ENCODE measurements around the gene SLC13A4. TPM values are rescaled to one million over a fixed set of nuclear protein-coding genes. Genes with fewer than 3 reads are reported as not detected.
"Not testable (repeated sequence)": the region's sequence is repeated elsewhere in the genome, so short reads cannot be mapped to it uniquely, and the experiment has no call there.

SLC13A4 gene
- total and polyA plus RNA-seq, 8 donors: 0.31 to 1.7 (median 1.6) TPM; not detected in 5

- H3K27me3 ChIP-seq: no peaks in the 10 kb centered on the region
- no peak overlapping the region for H3K27ac ChIP-seq
- H3K9me3 ChIP-seq: no peaks in the 10 kb centered on the region
- WGBS, 5 donors: 89 to 97% (median 96%) methylated on average over 1 of the region's 1 CpG
- no peaks in the 10 kb centered on the region for H3K4me1 ChIP-seq
- no peak for TF ChIP-seq EP300 (IDR thresholded peaks at IDR 0.05)
- TF ChIP-seq POLR2A (IDR thresholded peaks at IDR 0.05): no peak
- no peak for TF ChIP-seq POLR2AphosphoS5 (IDR thresholded peaks at IDR 0.05)
- no peak for TF ChIP-seq CTCF (IDR thresholded peaks at IDR 0.05)
- intact Hi-C loops (cut with DNase I; ENCODE audit: low total_unique reads): loop anchor here (10.0 kb wide), 1 partner anchor 373 kb away; no protein-coding TSS in a partner anchor
- H3K4me3 ChIP-seq: no peak overlapping the region
- DNase-seq: no peak
- peaks cover 12 to 70% (median 67%) of the 10 kb centered on the region in 4 donors for H3K36me3 ChIP-seq
These were observed 80.2 kb downstream of the SLC13A4 start for GRCh38 chr7:135647755-135648154.

GRCh38 chr7:135645296-135645904 lies 82.6 kb downstream of the SLC13A4 start:
- WGBS, 5 donors: 33 to 42% (median 41%) methylated on average over 6 of the region's 6 CpGs
- intact Hi-C loops (cut with DNase I; ENCODE audit: low total_unique reads): loop anchor here (10.0 kb wide), 1 partner anchor 371 kb away; no protein-coding TSS in a partner anchor
- Histone ChIP-seq H3K4me1 (no peaks in the 10 kb centered on the region), H3K27me3 (no peaks in the 10 kb centered on the region), H3K27ac (no peak overlapping the region), H3K4me3 (no peak overlapping the region), H3K9me3 (no peaks in the 10 kb centered on the region), H3K36me3 (peaks cover 12 to 90% (median 88%) of the 10 kb centered on the region in 4 donors)
- no peak for TF ChIP-seq POLR2AphosphoS5 (IDR thresholded peaks at IDR 0.05)
- no peak for TF ChIP-seq POLR2A (IDR thresholded peaks at IDR 0.05)
- no peak for TF ChIP-seq EP300 (IDR thresholded peaks at IDR 0.05)
- TF ChIP-seq CTCF (IDR thresholded peaks at IDR 0.05): peak in 4 of 7 experiments; percentile 63 to 70 (median 67)
- DNase-seq: peak in 1 of 2 donors; percentile 61

- 64 to 82% (median 73%) methylated on average over 3 of the region's 3 CpGs for WGBS, 5 donors
- Histone ChIP-seq H3K4me1 (no peaks in the 10 kb centered on the region), H3K27ac (no peak overlapping the region), H3K36me3 (peaks cover 12 to 95% (median 91%) of the 10 kb centered on the region in 4 donors), H3K9me3 (no peaks in the 10 kb centered on the region), H3K4me3 (no peak overlapping the region), H3K27me3 (no peaks in the 10 kb centered on the region)
- intact Hi-C loops (cut with DNase I; ENCODE audit: low total_unique reads): loop anchor here (10.0 kb wide), 1 partner anchor 370 kb away; no protein-coding TSS in a partner anchor
- TF ChIP-seq POLR2AphosphoS5 (IDR thresholded peaks at IDR 0.05) (no peak), POLR2A (IDR thresholded peaks at IDR 0.05) (no peak), EP300 (IDR thresholded peaks at IDR 0.05) (no peak), CTCF (IDR thresholded peaks at IDR 0.05) (no peak)
- DNase-seq: no peak
These were observed 83.3 kb downstream of the SLC13A4 start for GRCh38 chr7:135644729-135645128.

- intact Hi-C loops (cut with DNase I; ENCODE audit: low total_unique reads): loop anchor here (10.0 kb wide), 1 partner anchor 369 kb away; no protein-coding TSS in a partner anchor
- no peaks in the 10 kb centered on the region for H3K9me3 ChIP-seq
- no peaks in the 10 kb centered on the region for H3K4me1 ChIP-seq
- H3K36me3 ChIP-seq: peaks cover 18 to 96% (median 92%) of the 10 kb centered on the region in 4 donors
- WGBS, 5 donors: 52 to 85% (median 75%) methylated on average over 3 of the region's 3 CpGs
- H3K4me3 ChIP-seq: no peak overlapping the region
- DNase-seq: no peak
- TF ChIP-seq EP300 (IDR thresholded peaks at IDR 0.05) (no peak), CTCF (IDR thresholded peaks at IDR 0.05) (no peak), POLR2AphosphoS5 (IDR thresholded peaks at IDR 0.05) (no peak), POLR2A (IDR thresholded peaks at IDR 0.05) (no peak)
- H3K27me3 ChIP-seq: no peaks in the 10 kb centered on the region
- no peak overlapping the region for H3K27ac ChIP-seq
These were observed 83.8 kb downstream of the SLC13A4 start for GRCh38 chr7:135644154-135644553.

- not testable (repeated sequence) for H3K9me3 ChIP-seq, DNase-seq, H3K4me1 ChIP-seq, H3K27ac ChIP-seq, H3K4me3 ChIP-seq, H3K27me3 ChIP-seq
- intact Hi-C loops (cut with DNase I; ENCODE audit: low total_unique reads): loop anchor here (10.0 kb wide), 1 partner anchor 365 kb away; no protein-coding TSS in a partner anchor
- peaks cover 22 to 95% (median 93%) of the 10 kb centered on the region in 4 donors for H3K36me3 ChIP-seq
These were observed 88.3 kb downstream of the SLC13A4 start for GRCh38 chr7:135639690-135640089.
